SH-SY5Y (cell line): ENCODE results near the gene ABTB1.

Experiments used
- GATA2 ChIP-seq: IDR thresholded peaks from 2 replicates; pipeline ENCODE4 v1.6.1; 2011; ENCODE audit warnings: mild to moderate bottlenecking, low read depth, low read length
- GATA3 ChIP-seq: IDR thresholded peaks from 2 replicates; pipeline ENCODE4 v1.6.1; 2011; ENCODE audit warnings: low read depth, mild to moderate bottlenecking, low read length, moderate library complexity

DNA sequence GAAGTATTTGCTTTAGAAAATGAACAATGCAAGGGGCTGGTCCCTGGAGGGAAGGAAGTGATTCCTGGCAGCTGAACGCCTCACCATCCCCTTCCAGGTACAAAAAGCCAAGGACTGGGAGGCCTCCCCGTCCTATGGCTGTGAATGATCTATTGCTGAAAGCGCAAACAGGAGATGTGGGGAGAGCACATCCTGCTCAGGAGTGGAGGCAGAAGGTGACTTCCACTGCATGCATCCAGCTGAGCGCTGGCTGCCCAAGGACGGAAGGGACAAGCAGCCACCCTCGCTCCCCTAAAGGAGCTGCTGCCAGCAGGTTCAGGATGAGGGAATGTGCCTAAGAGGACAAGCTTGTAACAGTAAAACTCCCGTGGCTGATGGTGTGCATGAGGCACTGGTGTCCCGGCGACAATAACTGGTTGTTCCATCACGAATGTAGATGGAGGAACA, 41.4 kb downstream of the ABTB1 start:
- no peak for TF ChIP-seq GATA2
- TF ChIP-seq GATA3: no peak
